Endothelial cell of umbilical vein (primary cell): ENCODE measurements around the gene NGF. TPM values are rescaled to one million over a fixed set of nuclear protein-coding genes. Genes with fewer than 3 reads are reported as not detected.

Experiments
- BruUV-seq: library from RNA; stranded (reverse); fragments of 400-500 nt; replicated peaks from 2 replicates; lab custom pipeline; 2021; lab: Mats Ljungman, UMichigan
- CTCF ChIA-PET: fragments of 300-600, 350-600 bp; sonication (Branson Sonifier 250); formaldehyde crosslinking; loops from one replicate; lab custom pipeline; 2021; ENCODE audit warnings: antibody characterized with exemption, inconsistent platforms; lab: Charles Lee
- POLR2A ChIA-PET: fragments of 300-600, 350-600 bp; sonication (Branson Sonifier 250); formaldehyde crosslinking; loops from one replicate; lab custom pipeline; 2021; ENCODE audit warnings: antibody characterized with exemption, inconsistent platforms; lab: Charles Lee
- DNase-seq: peaks from one replicate; pipeline ENCODE4 v3.0.0-alpha.2; 2011; ENCODE audit warnings: low read depth, low spot score
- FAIRE-seq: peaks from 2 replicates; lab custom pipeline; 2011; peaks lifted over from hg19 to GRCh38; lab: Jason Lieb, UNC
- H2AFZ ChIP-seq: 2 replicates; pipeline ENCODE4 v1.6.0; 2012; ENCODE audit warnings: low read depth, low read length, control low read depth, inconsistent platforms
- H3K27ac ChIP-seq: 2 replicates; pipeline ENCODE4 v1.5.1; 2011; ENCODE audit warnings: low read depth, mild to moderate bottlenecking, control low read depth, low read length, moderate library complexity; ENCODE audit not compliant: insufficient read depth
- H3K27me3 ChIP-seq, 2 experiments: 2 replicates each; pipeline versions ENCODE4 v1.6.0 to v1.6.1; 2011; ENCODE audit warnings: low read length in 2 of 2, mixed read lengths in 1 of 2; ENCODE audit not compliant: control insufficient read depth in 2 of 2, insufficient read depth in 2 of 2
- H3K36me3 ChIP-seq, 2 experiments: 2 replicates in 1 of 2; 3 replicates in 1 of 2; pipeline ENCODE4 v1.5.1; 2011; ENCODE audit warnings: low read length in 2 of 2, mild to moderate bottlenecking in 1 of 2, moderate library complexity in 1 of 2; ENCODE audit not compliant: control insufficient read depth in 2 of 2, insufficient read depth in 2 of 2; ENCODE audit errors: extremely low read depth in 1 of 2
- H3K4me1 ChIP-seq: 3 replicates; pipeline ENCODE4 v1.5.1; 2011; ENCODE audit warnings: mild to moderate bottlenecking, low read length; ENCODE audit not compliant: control insufficient read depth, insufficient read depth; ENCODE audit errors: extremely low read depth
- H3K4me2 ChIP-seq: 2 replicates; pipeline ENCODE4 v1.6.1; 2011; ENCODE audit warnings: low read length, control low read depth, mixed read lengths; ENCODE audit not compliant: insufficient read depth
- H3K4me3 ChIP-seq, 3 experiments: fragments of 200-600 bp in 1 of 3; sonication (generic), shearing (Covaris generic) in 1 of 3; replicated peaks in 1 of 3; 2 replicates each; pipeline ENCODE4 v1.5.1; 2011 to 2016; ENCODE audit warnings: control low read depth in 3 of 3, low read length in 3 of 3, mild to moderate bottlenecking in 2 of 3, inconsistent platforms in 1 of 3, low read depth in 1 of 3, moderate library complexity in 1 of 3; ENCODE audit not compliant: insufficient read depth in 1 of 3
- H3K79me2 ChIP-seq: 2 replicates; pipeline ENCODE4 v1.6.0; 2012; ENCODE audit warnings: low read length, inconsistent platforms; ENCODE audit not compliant: control insufficient read depth, insufficient read depth
- H3K9ac ChIP-seq: replicated peaks from 2 replicates; pipeline ENCODE3; 2011; ENCODE audit warnings: low read length, control low read depth; ENCODE audit not compliant: insufficient read depth; ENCODE audit errors: extremely low read depth
- H3K9me1 ChIP-seq: replicated peaks from 3 replicates; pipeline ENCODE4 v1.6.0; 2011; ENCODE audit warnings: mild to moderate bottlenecking, low read length; ENCODE audit not compliant: control insufficient read depth, insufficient read depth; ENCODE audit errors: extremely low read depth
- H3K9me3 ChIP-seq: replicated peaks from 2 replicates; pipeline ENCODE4 v1.5.1; 2012; ENCODE audit warnings: low read length, inconsistent platforms; ENCODE audit not compliant: control insufficient read depth, insufficient read depth
- H4K20me1 ChIP-seq: replicated peaks from 2 replicates; pipeline ENCODE3; 2011; ENCODE audit warnings: mild to moderate bottlenecking, low read length; ENCODE audit not compliant: control insufficient read depth, insufficient read depth; ENCODE audit errors: extremely low read depth
- CTCF ChIP-seq, 2 donors: IDR thresholded peaks; 1 replicate in 1 of 2; 2 replicates in 1 of 2; pipeline ENCODE4 v1.5.1; 2011; ENCODE audit warnings: low read length in 2 of 2, mild to moderate bottlenecking in 2 of 2, moderate library complexity in 2 of 2, control low read depth in 1 of 2, inconsistent platforms in 1 of 2, low read depth in 1 of 2; ENCODE audit not compliant: insufficient read depth in 1 of 2; ENCODE audit errors: extremely low read depth in 1 of 2
- EZH2 ChIP-seq: IDR thresholded peaks from 2 replicates; pipeline ENCODE4 v1.6.1; 2012; ENCODE audit warnings: borderline replicate concordance, low read depth, mild to moderate bottlenecking, moderate library complexity, low read length, inconsistent platforms; ENCODE audit not compliant: severe bottlenecking
- FOS ChIP-seq: IDR thresholded peaks from 2 replicates; pipeline ENCODE4 v1.6.1; 2011; ENCODE audit warnings: mild to moderate bottlenecking, low read length, moderate library complexity, borderline replicate concordance; ENCODE audit not compliant: insufficient read depth
- GATA2 ChIP-seq: IDR thresholded peaks from 2 replicates; pipeline ENCODE4 v1.7.0; 2011; ENCODE audit warnings: low read depth, mild to moderate bottlenecking, moderate library complexity, mixed read lengths, low read length; ENCODE audit not compliant: insufficient read length, insufficient read depth
- JUN ChIP-seq: IDR thresholded peaks from 2 replicates; pipeline ENCODE4 v1.6.1; 2011; ENCODE audit warnings: borderline replicate concordance, low read depth; ENCODE audit not compliant: insufficient read length, insufficient read depth
- MAX ChIP-seq: IDR thresholded peaks from 2 replicates; pipeline ENCODE4 v1.6.1; 2011; ENCODE audit not compliant: insufficient read depth, insufficient read length
- MYC ChIP-seq: IDR thresholded peaks from one replicate; pipeline ENCODE4 v1.6.1; 2011; ENCODE audit warnings: mild to moderate bottlenecking, low read depth, low read length
- POLR2A ChIP-seq: IDR thresholded peaks from 2 replicates; pipeline ENCODE4 v1.6.1; 2012; ENCODE audit warnings: low read depth, mild to moderate bottlenecking, control low read depth, low read length
- POLR2AphosphoS5 ChIP-seq: IDR thresholded peaks from 2 replicates; pipeline ENCODE4 v1.6.1; 2012; ENCODE audit warnings: low read depth, mild to moderate bottlenecking, control low read depth, low read length, moderate library complexity; ENCODE audit not compliant: insufficient read depth
- dilution Hi-C: fragments of 300-500 bp; cut with MboI; formaldehyde crosslinking; loops from one replicate; pipeline ENCODE4 v1.15.0; 2019; ENCODE audit warnings: low sequenced_read_pairs; ENCODE audit not compliant: extremely low pct_ligation_motif_present
- intact Hi-C: fragments of 100-400 bp; cut with micrococcal nuclease; formaldehyde crosslinking; loops from one replicate; pipeline ENCODE4 v1.10.0; 2022
- polyA plus RNA-seq, 4 experiments: library from polyadenylated mRNA; depleted of rRNA in 3 of 4; stranded (reverse) in 3 of 4; unstranded in 1 of 4; fragments of >200 nt; gene quantifications; 2 replicates each; pipeline versions ENCODE4 v1.2.1 to v1.2.3, GENCODE V29; 2011 to 2012; ENCODE audit warnings: missing spikeins in 1 of 4
- total RNA-seq: library from RNA; stranded (reverse); gene quantifications from 2 replicates; pipeline ENCODE4 v1.2.3, GENCODE V29; 2021

Gene NGF
- total and polyA plus RNA-seq, 2 donors (not counting 3 experiments of a cell fraction or from before 2014, with no cell fraction given), result not detected

- FAIRE-seq (no peak), DNase-seq (no peak)
- Histone ChIP-seq H3K9me1 (no peaks in the 10 kb centered on the region), H4K20me1 (no peaks in the 10 kb centered on the region), H3K4me2 (no peak overlapping the region), H3K4me1 (no peaks in the 10 kb centered on the region), H3K9me3 (no peaks in the 10 kb centered on the region), H3K36me3 (no peaks in the 10 kb centered on the region), H3K27me3 (no peaks in the 10 kb centered on the region), H3K79me2 (no peaks in the 10 kb centered on the region), H3K4me3 (no peak overlapping the region), H2AFZ (no peak overlapping the region), H3K9ac (no peak overlapping the region), H3K27ac (no peak overlapping the region)
- no TSS peak for BruUV-seq
- TF ChIP-seq EZH2, result no peak
- TF ChIP-seq POLR2A, result no peak
- no peak for TF ChIP-seq CTCF (IDR thresholded peaks at IDR 0.05; ENCODE audit: extremely low read depth in 1 of 2, insufficient read depth in 1 of 2, low read depth in 1 of 2, low read length in 2 of 2)
- TF ChIP-seq MYC, result no peak
- TF ChIP-seq MAX, result no peak
- no peak for TF ChIP-seq FOS
- TF ChIP-seq JUN, result no peak
- no peak for TF ChIP-seq POLR2AphosphoS5
- no peak for TF ChIP-seq GATA2
- dilution Hi-C loops, result no loop called here
- intact Hi-C loops, result no loop called here
- POLR2A ChIA-PET, result no interaction called here
- CTCF ChIA-PET, result interaction anchor here (1.4 kb wide), 1 partner anchor 83 kb away, joined by 3 read pairs; no protein-coding TSS in a partner anchor
These were observed 37.8 kb downstream of the NGF start for GRCh38 chr1:115300087-115300876.
